ENCODE measurements around the gene REXO4.

DNA sequence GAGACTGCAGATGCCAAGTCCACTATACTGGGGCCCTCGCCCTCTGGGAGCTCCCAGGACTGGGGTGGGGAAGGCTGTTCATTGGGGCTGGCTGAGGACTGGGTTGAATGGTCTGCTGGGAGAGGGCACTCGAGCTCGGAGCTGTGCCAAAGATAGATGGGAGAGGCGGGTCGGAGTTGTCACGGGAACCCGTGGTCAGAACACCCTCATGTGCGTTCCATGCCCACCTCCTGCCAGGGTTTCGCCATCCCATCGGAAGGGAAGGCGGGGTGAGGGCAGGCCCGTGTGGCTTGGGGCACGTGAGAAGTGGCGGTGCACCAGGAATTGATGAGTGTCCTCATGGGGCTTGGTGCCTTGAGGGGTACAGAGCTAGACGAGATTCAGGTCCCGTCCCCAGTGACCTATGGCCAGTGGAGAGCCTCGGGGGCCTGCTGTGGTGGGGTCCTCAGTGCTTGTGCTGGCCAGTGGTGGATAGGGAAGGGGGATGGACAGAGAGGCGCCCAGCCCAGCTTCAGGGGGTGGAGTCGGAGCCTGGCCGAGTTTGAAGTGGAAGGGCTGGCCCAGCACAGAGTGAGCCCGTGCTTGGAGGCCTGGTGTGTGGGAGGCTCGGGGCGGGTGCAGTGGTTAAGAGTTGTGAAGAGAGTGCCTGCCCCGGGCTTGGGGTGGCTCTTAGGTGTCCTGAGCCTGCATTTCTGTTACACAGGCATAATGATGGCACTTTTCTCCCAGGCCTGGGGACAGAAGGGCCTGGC lies 46.2 kb upstream of the REXO4 start:
- TF ChIP-seq CTCF (conservative IDR thresholded peaks at IDR 0.05; ENCODE audit: low read length) = no peak
- TF ChIP-seq EZH2phosphoT487 (IDR thresholded peaks at IDR 0.05; ENCODE audit: borderline replicate concordance, low read depth, low read length) = no peak
